Measurements from ENCODE around the gene SLC34A1.

GRCh38 chr5:177439518-177440053 is 55.4 kb downstream of the SLC34A1 start:
- TF ChIP-seq CTCF (IDR thresholded peaks at IDR 0.05; ENCODE audit: low read length) (no peak), EZH2 (IDR thresholded peaks at IDR 0.05; ENCODE audit: borderline replicate concordance, low read length) (no peak)

Measured in OCI-LY1 (cell line).